ENCODE data around the gene HES3. TPM values are rescaled to one million over a fixed set of nuclear protein-coding genes. Genes with fewer than 3 reads are reported as not detected.

Gene HES3
- total RNA-seq, 8 experiments from 2014 or later, result 0.37 to 0.66 (median 0.42) TPM; not detected in 5

DNA sequence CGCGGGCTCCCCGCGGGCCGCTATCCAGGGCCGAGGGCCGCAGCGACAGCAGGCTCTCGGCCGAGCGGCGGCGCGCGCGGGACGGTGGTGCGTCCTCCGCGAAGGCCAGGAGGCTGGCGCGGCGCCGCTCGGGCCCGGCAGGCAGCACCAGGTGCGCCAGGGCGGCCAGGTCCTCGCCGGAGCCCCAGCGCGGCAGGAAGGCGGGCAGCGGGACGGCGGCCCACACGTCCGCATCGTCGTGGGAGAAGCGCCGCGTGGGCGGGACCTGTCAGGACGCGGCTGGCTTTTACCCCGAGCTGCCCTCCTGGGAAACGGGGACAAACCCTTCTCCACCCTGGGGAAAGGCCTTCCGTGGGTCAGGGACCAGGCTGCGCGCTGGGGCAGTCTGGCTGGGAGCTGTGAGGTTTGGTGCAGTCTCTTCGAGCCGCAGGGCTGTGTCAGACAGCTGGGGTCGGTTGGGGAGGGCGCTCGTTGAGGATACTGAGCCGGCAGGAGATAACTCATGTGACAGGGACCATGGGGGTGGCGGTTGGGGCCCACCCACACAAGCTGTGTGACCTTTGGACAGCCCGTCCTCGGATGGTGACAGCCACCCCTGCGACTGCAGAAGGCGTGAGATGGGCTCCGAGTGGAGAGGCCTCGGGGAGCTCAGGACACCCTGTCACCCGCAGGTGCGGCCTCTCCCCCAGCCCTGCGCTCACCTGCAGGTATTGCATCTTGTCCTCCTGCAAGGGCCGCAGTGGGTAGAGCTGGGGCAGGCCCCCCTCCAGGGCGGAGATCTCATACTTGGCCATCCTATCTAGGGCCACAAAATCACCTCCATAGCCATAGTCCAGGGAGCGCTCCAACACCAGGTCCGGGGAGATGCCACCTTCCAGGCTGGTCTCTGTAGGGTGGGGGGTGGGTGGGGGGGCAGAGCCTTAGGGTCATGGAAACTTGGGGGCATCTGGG, 6.0 kb downstream of the HES3 start:
- H3K27ac ChIP-seq, result no peak overlapping the region
- WGBS, 10 experiments, result 20 to 87% (median 30%) methylated on average over 6 to 15 of the region's 71 CpGs; no CpG with 5 or more reads in 6 of the 10 experiments
- ATAC-seq (replicated peaks in 6 of 8), result no peak
- peaks cover 15 to 25% of the 10 kb centered on the region in 2 donors for H3K4me1 ChIP-seq (replicated peaks in 1 of 2)
- in situ Hi-C loops (cut with MboI; ENCODE audit: low pct_unique_long_range_greater_than_20kb in 2 of 9, low sequenced_read_pairs in 9 of 9, unreplicated experiment in 9 of 9), result loop anchor here in 6 of 9 experiments (10.0 to 25.0 kb wide), 5 partner anchors 87 to 237 kb away; partner anchors contain the start of gene PLEKHG5 (in 1 of the 6)
- H3K4me3 ChIP-seq, result no peak overlapping the region

DNA sequence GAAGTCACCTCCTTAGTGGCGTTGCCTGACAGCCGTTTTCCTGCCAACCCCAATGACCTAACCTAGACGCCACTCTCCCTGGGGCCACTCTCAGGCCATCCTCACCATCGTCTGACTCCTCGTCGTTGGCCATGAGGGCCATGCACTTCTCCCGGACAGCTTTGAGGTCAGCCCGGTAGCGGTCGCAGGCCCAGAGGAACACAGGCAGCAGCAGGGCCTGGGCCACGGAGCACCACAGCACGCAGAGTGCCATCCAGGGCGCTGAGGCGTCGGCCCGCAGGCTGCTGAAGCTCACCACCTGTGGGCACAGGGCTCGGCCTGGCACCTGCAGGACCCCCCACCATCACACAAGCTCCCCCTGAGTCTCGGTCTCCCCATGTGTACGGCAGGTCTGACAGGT, 7.3 kb downstream of the HES3 start:
- ATAC-seq (replicated peaks in 6 of 8), result no peak
- Histone ChIP-seq H3K4me1 (replicated peaks in 1 of 2) (peaks cover 12 to 22% of the 10 kb centered on the region in 2 donors), H3K4me3 (no peak overlapping the region), H3K27ac (no peak overlapping the region)
- in situ Hi-C loops (cut with MboI; ENCODE audit: low pct_unique_long_range_greater_than_20kb in 2 of 9, low sequenced_read_pairs in 9 of 9, unreplicated experiment in 9 of 9), result loop anchor here in 1 of 9 experiments (10.0 kb wide), 1 partner anchor 94 kb away; no protein-coding TSS in a partner anchor
- WGBS, 10 experiments, result 86 to 100% (median 90%) methylated on average over 1 to 14 of the region's 19 CpGs; no CpG with 5 or more reads in 5 of the 10 experiments

GRCh38 chr1:6251681-6252373, 7.8 kb downstream of the HES3 start:
- in situ Hi-C loops (cut with MboI; ENCODE audit: low pct_unique_long_range_greater_than_20kb in 2 of 9, low sequenced_read_pairs in 9 of 9, unreplicated experiment in 9 of 9), result loop anchor here in 1 of 9 experiments (10.0 kb wide), 1 partner anchor 93 kb away; no protein-coding TSS in a partner anchor
- Histone ChIP-seq H3K27ac (no peak overlapping the region), H3K4me3 (no peak overlapping the region), H3K4me1 (replicated peaks in 1 of 2) (peaks cover 12 to 18% of the 10 kb centered on the region in 2 donors)
- 70 to 100% (median 86%) methylated on average over 1 to 8 of the region's 15 CpGs; no CpG with 5 or more reads in 4 of the 10 experiments for WGBS, 10 experiments
- no peak for ATAC-seq (replicated peaks in 6 of 8)

DNA sequence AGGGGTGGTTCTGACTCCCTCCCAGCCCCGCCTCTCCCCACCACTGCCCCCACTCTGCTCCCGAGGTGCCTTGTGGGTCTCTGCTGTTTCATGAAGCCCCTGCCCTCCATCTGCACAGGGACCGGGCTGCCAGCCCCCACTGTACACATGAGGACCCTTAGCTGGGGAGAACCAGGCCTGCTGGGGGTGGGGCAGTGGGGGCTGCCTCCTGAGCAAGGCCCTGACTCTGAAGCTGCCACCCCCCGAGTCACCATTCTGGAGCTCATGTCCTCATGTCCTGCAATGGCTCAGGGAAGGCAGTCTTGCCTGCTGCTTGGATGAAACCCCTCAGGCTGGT, 8.4 kb downstream of the HES3 start:
- Histone ChIP-seq H3K4me3 (no peak overlapping the region), H3K4me1 (replicated peaks in 1 of 2) (peaks cover 12 to 13% of the 10 kb centered on the region in 2 donors), H3K27ac (no peak overlapping the region)
- whole genome bisulfite sequencing, 10 experiments, result 80% methylated on average over 1 of the region's 4 CpGs; no CpG with 5 or more reads in 9 of the 10 experiments
- ATAC-seq (replicated peaks in 6 of 8), result no peak
- in situ Hi-C loops (cut with MboI; ENCODE audit: low pct_unique_long_range_greater_than_20kb in 2 of 9, low sequenced_read_pairs in 9 of 9, unreplicated experiment in 9 of 9), result loop anchor here in 1 of 9 experiments (10.0 kb wide), 1 partner anchor 92 kb away; no protein-coding TSS in a partner anchor

- no peak for ATAC-seq (replicated peaks in 6 of 8)
- H3K27ac ChIP-seq, result no peak overlapping the region
- WGBS, 10 experiments, result 72 to 100% (median 98%) methylated on average over 1 to 9 of the region's 9 CpGs; no CpG with 5 or more reads in 2 of the 10 experiments
- in situ Hi-C loops (cut with MboI; ENCODE audit: low pct_unique_long_range_greater_than_20kb in 2 of 9, low sequenced_read_pairs in 9 of 9, unreplicated experiment in 9 of 9), result loop anchor here in 1 of 9 experiments (10.0 kb wide), 1 partner anchor 91 kb away; no protein-coding TSS in a partner anchor
- H3K4me1 ChIP-seq (replicated peaks in 1 of 2), result peaks cover 12 to 13% of the 10 kb centered on the region in 2 donors
- no peak overlapping the region for H3K4me3 ChIP-seq
These were observed 9.4 kb downstream of the HES3 start for GRCh38 chr1:6253380-6253779.

DNA sequence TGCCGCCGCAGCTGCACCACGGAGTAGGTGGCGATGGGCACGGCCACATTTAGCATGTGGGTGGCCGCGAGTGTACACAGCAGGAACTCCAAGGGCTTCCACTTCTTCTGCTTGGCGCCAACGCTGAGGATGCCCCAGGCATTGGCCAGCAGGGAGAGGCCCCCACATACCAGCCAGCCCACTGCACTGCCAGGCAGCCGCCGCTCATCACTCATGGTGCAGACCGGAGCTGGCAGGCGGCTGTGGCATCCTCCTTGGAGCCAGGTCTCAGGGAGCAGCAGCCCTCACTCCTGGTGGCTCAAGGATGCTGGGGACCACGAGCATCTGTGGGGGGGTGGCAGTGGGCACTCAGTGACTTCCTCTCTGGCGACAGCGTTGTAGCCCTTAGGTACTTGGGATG, 10.7 kb downstream of the HES3 start:
- 89 to 100% (median 100%) methylated on average over 1 to 16 of the region's 16 CpGs; no CpG with 5 or more reads in 3 of the 10 experiments for WGBS, 10 experiments
- in situ Hi-C loops (cut with MboI; ENCODE audit: low pct_unique_long_range_greater_than_20kb in 2 of 9, low sequenced_read_pairs in 9 of 9, unreplicated experiment in 9 of 9), result loop anchor here in 1 of 9 experiments (10.0 kb wide), 1 partner anchor 90 kb away; no protein-coding TSS in a partner anchor
- ATAC-seq (replicated peaks in 6 of 8), result no peak

DNA sequence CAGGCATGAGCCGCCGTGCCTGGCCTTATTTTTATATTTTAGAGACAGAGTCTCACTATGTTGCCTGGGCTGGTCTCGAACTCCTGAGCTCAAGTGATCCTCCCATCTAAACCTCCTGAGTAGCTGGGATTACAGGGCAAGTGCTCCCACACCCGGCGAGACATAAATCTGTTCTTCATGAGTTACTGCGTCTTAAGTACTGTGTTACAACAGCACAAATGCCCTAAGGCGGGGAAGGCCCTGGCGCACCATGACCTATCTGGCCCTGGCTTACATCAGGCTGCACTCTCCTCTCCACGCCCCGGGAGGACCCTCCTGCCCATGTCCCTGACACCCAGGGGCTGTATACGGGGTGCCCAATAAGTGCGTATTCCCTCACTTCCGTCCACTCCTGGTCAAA, 12.7 kb downstream of the HES3 start:
- 29 to 97% (median 87%) methylated on average over 3 to 13 of the region's 13 CpGs; no CpG with 5 or more reads in 3 of the 10 experiments for WGBS, 10 experiments
- Histone ChIP-seq H3K4me3 (no peak overlapping the region), H3K4me1 (replicated peaks in 1 of 2) (peaks cover 12% of the 10 kb centered on the region in 2 donors), H3K27ac (no peak overlapping the region)
- ATAC-seq (replicated peaks in 6 of 8), result peak in 1 of 8 experiments; percentile 1
- in situ Hi-C loops (cut with MboI; ENCODE audit: low pct_unique_long_range_greater_than_20kb in 2 of 9, low sequenced_read_pairs in 9 of 9, unreplicated experiment in 9 of 9), result loop anchor here in 1 of 9 experiments (10.0 kb wide), 1 partner anchor 88 kb away; no protein-coding TSS in a partner anchor

More for the DNA sequence above, 10.7 kb downstream of the HES3 start:
- Histone ChIP-seq H3K4me3 (no peak overlapping the region), H3K27ac (no peak overlapping the region), H3K4me1 (replicated peaks in 1 of 2) (peaks cover 12% of the 10 kb centered on the region in 2 donors)

DNA sequence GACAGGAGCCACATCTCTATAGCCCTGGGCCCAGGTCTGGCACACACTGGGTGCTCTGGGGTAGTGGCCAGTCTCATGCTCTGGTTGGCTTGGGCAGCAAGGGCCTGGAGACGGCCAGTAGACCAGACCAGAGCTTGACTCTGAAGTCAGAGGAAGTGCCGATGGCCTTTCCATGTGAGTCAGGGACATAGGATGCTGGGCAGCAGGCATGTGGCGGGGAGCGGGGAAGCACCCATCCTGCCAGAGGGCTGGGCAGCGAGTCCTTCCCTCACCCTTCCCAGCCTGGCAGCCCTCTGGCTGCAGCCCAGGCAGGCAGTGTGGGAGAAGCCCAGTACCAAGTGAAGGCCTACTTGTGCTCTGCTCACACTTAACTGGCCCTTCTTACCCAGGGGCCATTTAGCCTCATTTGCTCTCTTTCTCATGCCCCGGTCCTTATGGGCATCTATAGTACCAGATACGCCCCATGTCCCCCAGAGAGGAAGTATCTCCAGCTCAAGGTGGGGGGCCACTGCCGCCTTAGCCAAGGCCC, 13.6 kb downstream of the HES3 start:
- in situ Hi-C loops (cut with MboI; ENCODE audit: low pct_unique_long_range_greater_than_20kb in 2 of 9, low sequenced_read_pairs in 9 of 9, unreplicated experiment in 9 of 9), result loop anchor here in 1 of 9 experiments (10.0 kb wide), 1 partner anchor 87 kb away; no protein-coding TSS in a partner anchor
- no peak overlapping the region for H3K27ac ChIP-seq
- peaks cover 20 to 21% of the 10 kb centered on the region in 2 donors for H3K4me1 ChIP-seq (replicated peaks in 1 of 2)
- WGBS, 10 experiments, result 87 to 100% (median 98%) methylated on average over 2 to 6 of the region's 8 CpGs; no CpG with 5 or more reads in 5 of the 10 experiments
- H3K4me3 ChIP-seq, result no peak overlapping the region
- no peak for ATAC-seq (replicated peaks in 6 of 8)

- Histone ChIP-seq H3K27ac (no peak overlapping the region), H3K4me1 (replicated peaks in 1 of 2) (peaks cover 20 to 22% of the 10 kb centered on the region in 2 donors), H3K4me3 (no peak overlapping the region)
- no peak for ATAC-seq (replicated peaks in 6 of 8)
- WGBS, 10 experiments, result 81 to 100% (median 91%) methylated on average over 2 to 6 of the region's 10 CpGs; no CpG with 5 or more reads in 6 of the 10 experiments
- in situ Hi-C loops (cut with MboI; ENCODE audit: low pct_unique_long_range_greater_than_20kb in 2 of 9, low sequenced_read_pairs in 9 of 9, unreplicated experiment in 9 of 9), result loop anchor here in 1 of 9 experiments (10.0 kb wide), 1 partner anchor 86 kb away; no protein-coding TSS in a partner anchor
These were observed 14.7 kb downstream of the HES3 start for GRCh38 chr1:6258675-6259074.

DNA sequence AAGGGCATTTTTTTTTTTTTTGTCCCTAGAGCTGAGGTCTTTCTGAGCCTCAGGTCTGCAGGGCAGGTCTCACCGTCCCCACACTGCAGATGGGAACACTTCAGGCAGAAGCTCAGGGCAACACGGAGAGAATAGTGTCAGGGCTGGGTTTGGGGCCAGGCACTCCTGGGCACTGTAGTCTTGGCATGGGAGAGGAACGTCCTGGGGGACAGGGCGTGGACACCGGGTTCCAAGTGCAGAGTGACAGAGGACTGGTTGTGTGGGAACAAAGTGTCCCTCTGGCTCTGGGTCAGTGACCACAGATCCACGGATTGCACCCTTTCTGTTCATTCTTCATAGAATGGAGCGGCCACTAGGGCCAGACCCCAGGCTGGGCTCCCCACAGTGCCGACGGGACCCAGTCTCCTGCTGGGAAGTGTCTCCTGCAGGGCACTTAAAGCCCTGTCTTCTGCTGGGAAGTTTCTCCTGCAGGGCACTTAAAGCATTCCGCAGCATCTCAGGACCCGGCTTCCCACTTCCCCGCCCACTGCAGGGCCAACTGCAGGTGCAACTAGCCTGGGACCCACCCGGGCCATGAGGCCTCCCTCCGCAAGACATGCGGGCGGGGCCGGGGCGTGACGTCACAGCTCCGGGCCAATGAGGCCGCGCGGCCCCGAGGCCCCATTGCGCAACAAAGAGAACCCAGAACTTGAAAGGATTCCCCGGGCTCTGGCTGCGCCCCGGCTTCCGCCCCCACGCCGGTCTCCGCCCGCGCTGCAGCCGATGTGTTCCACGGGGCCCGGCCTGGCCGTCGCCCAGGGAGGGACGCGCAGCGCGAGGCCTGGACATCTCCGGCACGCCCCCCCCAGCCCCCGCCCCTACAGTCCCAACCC, 15.7 kb downstream of the HES3 start:
- in situ Hi-C loops (cut with MboI; ENCODE audit: low pct_unique_long_range_greater_than_20kb in 2 of 9, low sequenced_read_pairs in 9 of 9, unreplicated experiment in 9 of 9), result loop anchor here in 1 of 9 experiments (10.0 kb wide), 1 partner anchor 85 kb away; no protein-coding TSS in a partner anchor
- Histone ChIP-seq H3K4me1 (replicated peaks in 1 of 2) (peaks cover 25 to 29% of the 10 kb centered on the region in 2 donors), H3K27ac (no peak overlapping the region), H3K4me3 (peak overlapping the region; percentile 57 to 88 (median 66))
- peak; percentile 34 to 76 (median 53) for ATAC-seq (replicated peaks in 6 of 8)
- 0 to 57% (median 33%) methylated on average over 1 to 9 of the region's 46 CpGs; no CpG with 5 or more reads in 3 of the 10 experiments for WGBS, 10 experiments

- peak overlapping the region; percentile 57 to 88 (median 66) for H3K4me3 ChIP-seq
- 20% methylated on average over 1 of the region's 61 CpGs; no CpG with 5 or more reads in 9 of the 10 experiments for WGBS, 10 experiments
- in situ Hi-C loops (cut with MboI; ENCODE audit: low pct_unique_long_range_greater_than_20kb in 2 of 9, low sequenced_read_pairs in 9 of 9, unreplicated experiment in 9 of 9), result no loop called here
- peaks cover 25 to 30% of the 10 kb centered on the region in 2 donors for H3K4me1 ChIP-seq (replicated peaks in 1 of 2)
- peak overlapping the region; percentile 65 to 73 for H3K27ac ChIP-seq
- peak; percentile 6 to 49 (median 33) for ATAC-seq (replicated peaks in 6 of 8)
These were observed 16.5 kb downstream of the HES3 start for GRCh38 chr1:6260433-6260934.

All from motor neuron (in vitro differentiated cells).